B cell (primary cell): ENCODE data around the gene DIS3L2. TPM values are rescaled to one million over a fixed set of nuclear protein-coding genes. Genes with fewer than 3 reads are reported as not detected.

ENCODE experiments used
- ATAC-seq: fragments of 200-7000 bp; cut with Tn5 transposase; one replicate; pipeline ENCODE4 v1.10.0; 2021; ENCODE audit warnings: low read depth, mild to moderate bottlenecking, moderate number of reproducible peaks, moderate library complexity
- CTCF ChIA-PET: fragments of 350-600 bp; sonication (Branson Sonifier 250); formaldehyde crosslinking; loops from one replicate; lab custom pipeline; 2021; ENCODE audit warnings: antibody characterized with exemption, inconsistent platforms; lab: Charles Lee
- POLR2A ChIA-PET: fragments of 350-600 bp; sonication (Branson Sonifier 250); formaldehyde crosslinking; loops from one replicate; lab custom pipeline; 2021; ENCODE audit warnings: antibody characterized with exemption; lab: Charles Lee
- DNase-seq: peaks from one replicate; pipeline ENCODE4 v3.0.0; 2013
- H2AFZ ChIP-seq: 2 replicates; pipeline ENCODE4 v1.6.1; 2012; ENCODE audit warnings: mild to moderate bottlenecking, low read depth, low read length; ENCODE audit not compliant: insufficient read depth, poor library complexity, severe bottlenecking
- H3K27ac ChIP-seq, 2 donors: 1 replicate in 1 of 2; 2 replicates in 1 of 2; pipeline ENCODE4 v1.5.1; 2012 to 2013; ENCODE audit warnings: low read length in 2 of 2, mild to moderate bottlenecking in 2 of 2, moderate library complexity in 1 of 2
- H3K27me3 ChIP-seq, 4 experiments: fragments of 200-600 bp in 1 of 4; sonication (generic) in 1 of 4; replicated peaks in 1 of 4; 1 replicate in 2 of 4; 2 replicates in 2 of 4; pipeline versions ENCODE4 v1.6.1 to v1.7.0; 2013 to 2016; ENCODE audit warnings: low read length in 3 of 4, mild to moderate bottlenecking in 2 of 4, mixed read lengths in 1 of 4, moderate library complexity in 1 of 4; ENCODE audit not compliant: insufficient read depth in 4 of 4, control insufficient read depth in 3 of 4; ENCODE audit errors: control extremely low read depth in 1 of 4
- H3K36me3 ChIP-seq, 2 experiments: replicated peaks in 1 of 2; 1 replicate in 1 of 2; 2 replicates in 1 of 2; pipeline versions ENCODE4 v1.6.1 to v1.7.1; 2013; ENCODE audit warnings: low read length in 1 of 2; ENCODE audit not compliant: insufficient read depth in 2 of 2, control insufficient read depth in 1 of 2; ENCODE audit errors: control extremely low read depth in 1 of 2, extremely low read depth in 1 of 2
- H3K4me1 ChIP-seq, 2 donors: fragments of 200-600 bp in 1 of 2; sonication (generic) in 1 of 2; 1 replicate in 1 of 2; 2 replicates in 1 of 2; pipeline versions ENCODE4 v1.5.1 to v1.6.1; 2013 to 2017; ENCODE audit warnings: low read length in 2 of 2; ENCODE audit not compliant: control insufficient read depth in 2 of 2, insufficient read depth in 2 of 2
- H3K4me2 ChIP-seq: replicated peaks from 2 replicates; pipeline ENCODE3; 2012; ENCODE audit warnings: mild to moderate bottlenecking, low read depth, low read length; ENCODE audit not compliant: poor library complexity, severe bottlenecking
- H3K4me3 ChIP-seq, 5 experiments: fragments of 200-600 bp in 1 of 5; sonication (generic) in 1 of 5; 1 replicate in 3 of 5; 2 replicates in 2 of 5; pipeline versions ENCODE4 v1.5.1 to v1.7.0; 2011 to 2016; ENCODE audit warnings: low read length in 4 of 5, mild to moderate bottlenecking in 4 of 5, low read depth in 2 of 5, control low read depth in 1 of 5, moderate library complexity in 1 of 5; ENCODE audit not compliant: insufficient read depth in 1 of 5; ENCODE audit errors: control extremely low read depth in 1 of 5, extremely low read depth in 1 of 5
- H3K79me2 ChIP-seq: fragments of 200-600 bp; sonication (generic); one replicate; pipeline ENCODE4 v1.6.0; 2016; ENCODE audit warnings: low read length; ENCODE audit not compliant: control insufficient read depth, insufficient read depth
- H3K9ac ChIP-seq: fragments of 200-600 bp; sonication (generic); 2 replicates; pipeline ENCODE4 v1.6.1; 2017; ENCODE audit warnings: mild to moderate bottlenecking, low read length, moderate library complexity
- H3K9me3 ChIP-seq, 3 donors: one replicate each; pipeline versions ENCODE4 v1.6.1 to v1.7.1; 2013; ENCODE audit warnings: low read length in 2 of 3; ENCODE audit not compliant: control insufficient read depth in 2 of 3, insufficient read depth in 1 of 3; ENCODE audit errors: control extremely low read depth in 1 of 3
- H4K20me1 ChIP-seq: 2 replicates; pipeline ENCODE4 v1.6.0; 2012; ENCODE audit warnings: mild to moderate bottlenecking, low read length; ENCODE audit not compliant: insufficient read depth, control insufficient read depth, poor library complexity, severe bottlenecking
- H3K27ac Mint-ChIP-seq: one replicate; pipeline ENCODE4 v1.8.0; 2021; ENCODE audit warnings: mixed read lengths
- H3K27me3 Mint-ChIP-seq: one replicate; pipeline ENCODE4 v1.8.0; 2021; ENCODE audit warnings: mixed read lengths
- H3K4me1 Mint-ChIP-seq: one replicate; pipeline ENCODE4 v1.8.0; 2021; ENCODE audit warnings: mixed read lengths
- H3K4me3 Mint-ChIP-seq: one replicate; pipeline ENCODE4 v1.8.0; 2021; ENCODE audit warnings: mixed read lengths
- H3K9me3 Mint-ChIP-seq: one replicate; pipeline ENCODE4 v1.8.0; 2022; ENCODE audit warnings: mixed read lengths; ENCODE audit not compliant: insufficient read depth
- EZH2 ChIP-seq: IDR thresholded peaks from 2 replicates; pipeline ENCODE4 v1.6.1; 2012; ENCODE audit warnings: borderline replicate concordance, low read depth, mild to moderate bottlenecking, moderate library complexity, low read length; ENCODE audit not compliant: insufficient read depth, poor library complexity, severe bottlenecking
- WGBS: methylation state at CpG from one replicate; pipeline ENCODE4 v1.1.5; 2013; ENCODE audit warnings: missing lambda C conversion rate; ENCODE audit not compliant: insufficient coverage; 5-methylcytosine and 5-hydroxymethylcytosine counted together
- intact Hi-C: fragments of 100-400 bp; cut with micrococcal nuclease; formaldehyde crosslinking; loops from one replicate; pipeline ENCODE4 v1.10.0; 2022
- polyA plus RNA-seq: library from polyadenylated mRNA; depleted of rRNA; stranded (reverse); fragments of >200 nt; gene quantifications from 2 replicates; pipeline ENCODE4 v1.2.3, GENCODE V29; 2012
- total RNA-seq, 2 donors: library from RNA; stranded (reverse); fragments of 120-200 nt in 1 of 2; gene quantifications; 1 replicate in 1 of 2; 2 replicates in 1 of 2; pipeline versions ENCODE4 v1.2.3 to v1.2.4, GENCODE V29; 2013 to 2022
- TF ChIP-seq, protein P1 (sequence below): fragments of 200-600 bp; IDR thresholded peaks from one replicate; pipeline ENCODE4 v1.8.0; 2022; ENCODE audit warnings: antibody characterized with exemption, mild to moderate bottlenecking

DIS3L2 gene
- total and polyA plus RNA-seq, 2 donors (not counting 1 experiment from before 2014, with no cell fraction given) = 34.5 to 70.1 TPM

DNA sequence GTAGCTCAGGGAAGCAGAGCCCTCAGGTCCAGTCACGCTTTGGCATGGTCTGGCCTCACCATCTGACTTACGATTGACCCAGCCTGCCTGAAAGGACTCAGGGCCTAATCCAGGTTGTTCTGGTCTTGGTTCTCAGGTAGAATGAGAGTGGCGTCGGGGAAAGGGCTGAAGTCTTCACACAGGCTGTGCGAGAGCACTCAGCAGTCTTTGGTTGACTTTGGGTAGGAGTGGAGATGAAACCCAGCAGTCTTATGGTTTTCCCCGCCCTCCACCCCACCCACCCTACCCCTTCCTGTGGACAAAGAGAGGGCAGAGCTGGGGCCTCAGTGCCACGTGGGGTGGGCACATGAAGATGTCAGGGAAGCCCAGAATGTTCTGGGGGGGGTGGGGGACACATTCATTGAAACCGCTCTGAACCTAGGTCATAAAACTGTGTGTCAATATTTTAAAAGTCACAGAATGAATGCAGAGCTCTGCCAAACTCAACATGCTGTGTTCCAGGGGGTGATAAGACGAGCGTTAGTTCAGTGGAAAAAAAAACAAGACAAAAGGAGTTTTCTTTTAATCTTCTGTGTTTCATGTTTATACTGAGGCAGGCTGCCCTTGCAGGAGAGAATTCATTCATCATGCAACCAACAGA lies 358.4 kb downstream of the DIS3L2 start:
- Histone ChIP-seq H3K79me2 (no peaks in the 10 kb centered on the region), H3K4me1 (peaks cover 15 to 16% of the 10 kb centered on the region in 2 donors), H3K9me3 (no peaks in the 10 kb centered on the region), H3K36me3 (peaks cover 0 to 5% of the 10 kb centered on the region in 2 experiments), H3K4me2 (no peak overlapping the region), H3K9ac (no peak overlapping the region), H3K27me3 (no peaks in the 10 kb centered on the region), H3K27ac (no peak overlapping the region), H2AFZ (no peak overlapping the region), H4K20me1 (no peaks in the 10 kb centered on the region), H3K4me3 (no peak overlapping the region)
- TF ChIP-seq, protein P1, sequence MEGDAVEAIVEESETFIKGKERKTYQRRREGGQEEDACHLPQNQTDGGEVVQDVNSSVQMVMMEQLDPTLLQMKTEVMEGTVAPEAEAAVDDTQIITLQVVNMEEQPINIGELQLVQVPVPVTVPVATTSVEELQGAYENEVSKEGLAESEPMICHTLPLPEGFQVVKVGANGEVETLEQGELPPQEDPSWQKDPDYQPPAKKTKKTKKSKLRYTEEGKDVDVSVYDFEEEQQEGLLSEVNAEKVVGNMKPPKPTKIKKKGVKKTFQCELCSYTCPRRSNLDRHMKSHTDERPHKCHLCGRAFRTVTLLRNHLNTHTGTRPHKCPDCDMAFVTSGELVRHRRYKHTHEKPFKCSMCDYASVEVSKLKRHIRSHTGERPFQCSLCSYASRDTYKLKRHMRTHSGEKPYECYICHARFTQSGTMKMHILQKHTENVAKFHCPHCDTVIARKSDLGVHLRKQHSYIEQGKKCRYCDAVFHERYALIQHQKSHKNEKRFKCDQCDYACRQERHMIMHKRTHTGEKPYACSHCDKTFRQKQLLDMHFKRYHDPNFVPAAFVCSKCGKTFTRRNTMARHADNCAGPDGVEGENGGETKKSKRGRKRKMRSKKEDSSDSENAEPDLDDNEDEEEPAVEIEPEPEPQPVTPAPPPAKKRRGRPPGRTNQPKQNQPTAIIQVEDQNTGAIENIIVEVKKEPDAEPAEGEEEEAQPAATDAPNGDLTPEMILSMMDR = no peak
- no peak for TF ChIP-seq EZH2
- Mint-ChIP-seq H3K4me3 (no peak overlapping the region), H3K4me1 (peaks cover 21% of the 10 kb centered on the region), H3K27me3 (no peaks in the 10 kb centered on the region), H3K9me3 (no peaks in the 10 kb centered on the region), H3K27ac (no peak overlapping the region)
- 96% methylated on average over 3 of the region's 10 CpGs for WGBS
- DNase-seq = no peak
- ChIA-PET CTCF (interaction anchor here (1.1 kb wide), 1 partner anchor 323 kb away, joined by 3 read pairs; no protein-coding TSS in a partner anchor), POLR2A (no interaction called here)
- intact Hi-C loops = no loop called here
- ATAC-seq = no peak

DNA sequence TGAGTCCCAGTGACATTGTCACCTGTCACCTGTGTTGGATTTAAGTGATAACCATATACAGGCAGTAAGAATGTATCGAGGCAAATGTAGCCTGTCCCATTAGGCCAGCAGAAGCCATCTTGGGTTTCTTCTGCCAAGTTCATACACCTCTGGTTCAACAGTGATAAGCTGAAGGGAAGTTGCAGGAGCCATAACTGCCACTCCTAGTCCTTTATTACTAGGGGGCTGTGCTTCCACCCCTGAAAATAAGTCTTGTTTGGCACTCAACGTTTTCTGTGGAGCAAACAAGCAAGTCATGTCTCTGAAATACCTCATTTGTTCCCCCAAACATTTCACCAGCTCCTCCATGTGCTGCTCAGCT lies 358.9 kb downstream of the DIS3L2 start:
- peaks cover 1% of the 10 kb centered on the region for H4K20me1 ChIP-seq
- H3K27me3 ChIP-seq = no peaks in the 10 kb centered on the region
- DNase-seq (no peak), ATAC-seq (no peak)
- WGBS = 38% methylated on average over 1 of the region's 2 CpGs
- Mint-ChIP-seq H3K27me3 (no peaks in the 10 kb centered on the region), H3K9me3 (no peaks in the 10 kb centered on the region), H3K27ac (no peak overlapping the region), H3K4me3 (no peak overlapping the region), H3K4me1 (peaks cover 16% of the 10 kb centered on the region)
- ChIA-PET CTCF (interaction anchor here (1.0 to 1.1 kb wide), 2 partner anchors 13 to 324 kb away, joined by 3 to 5 read pairs; no protein-coding TSS in a partner anchor), POLR2A (no interaction called here)
- no peak overlapping the region for H3K4me2 ChIP-seq
- H3K79me2 ChIP-seq = no peaks in the 10 kb centered on the region
- no peaks in the 10 kb centered on the region for H3K9me3 ChIP-seq
- H3K36me3 ChIP-seq = peaks cover 0 to 5% of the 10 kb centered on the region in 2 experiments
- TF ChIP-seq, protein P1 = no peak
- no peak for TF ChIP-seq EZH2
- intact Hi-C loops = no loop called here
- H3K9ac ChIP-seq = no peak overlapping the region
- no peak overlapping the region for H3K4me3 ChIP-seq
- H2AFZ ChIP-seq = no peak overlapping the region
- peaks cover 10 to 11% of the 10 kb centered on the region in 2 donors for H3K4me1 ChIP-seq
- no peak overlapping the region for H3K27ac ChIP-seq
